Transverse colon (tissue), 4 donors: Measurements from ENCODE around the gene ANKRD33B. TPM values are rescaled to one million over a fixed set of nuclear protein-coding genes. Genes with fewer than 3 reads are reported as not detected.

Experiments used
- DNase-seq: peaks from one replicate; pipeline ENCODE4 v3.0.0-alpha.2; 2019
- H3K27ac ChIP-seq, 4 donors: fragments of 200-600 bp; sonication (generic); 2 replicates each; pipeline ENCODE4 v1.5.1; 2016 to 2018; ENCODE audit warnings: inconsistent platforms in 4 of 4
- H3K27me3 ChIP-seq: fragments of 200-600 bp; sonication (generic); 2 replicates; pipeline ENCODE4 v1.5.1; 2017; ENCODE audit warnings: inconsistent platforms
- H3K36me3 ChIP-seq, 4 donors: fragments of 200-600 bp; sonication (generic); 2 replicates each; pipeline ENCODE4 v1.5.1; 2017 to 2019; ENCODE audit warnings: inconsistent platforms in 4 of 4
- H3K4me1 ChIP-seq, 4 donors: fragments of 200-600 bp; sonication (generic); 2 replicates each; pipeline ENCODE4 v1.5.1; 2017 to 2020; ENCODE audit warnings: inconsistent platforms in 4 of 4
- H3K4me3 ChIP-seq, 4 donors: fragments of 200-600 bp; sonication (generic); 1 replicate in 1 of 4; 2 replicates in 3 of 4; pipeline versions ENCODE4 v1.5.1 to v1.6.1; 2017 to 2019; ENCODE audit warnings: inconsistent platforms in 4 of 4
- H3K9me3 ChIP-seq, 2 donors: fragments of 200-600 bp; sonication (generic); 2 replicates each; pipeline ENCODE4 v1.5.1; 2017 to 2019; ENCODE audit warnings: inconsistent platforms in 2 of 2
- CTCF ChIP-seq, 5 experiments: fragments of 200-600 bp in 3 of 5; fragments of 450-650 bp in 2 of 5; sonication (generic) in 3 of 5; IDR thresholded peaks; 1 replicate in 2 of 5; 2 replicates in 3 of 5; pipeline ENCODE4 v1.5.1; 2016 to 2017; ENCODE audit warnings: antibody characterized with exemption in 5 of 5, inconsistent platforms in 3 of 5, mild to moderate bottlenecking in 2 of 5, moderate library complexity in 1 of 5
- EP300 ChIP-seq: sonication (generic); formaldehyde crosslinking; IDR thresholded peaks from one replicate; pipeline ENCODE4 v1.6.1; 2017; ENCODE audit warnings: antibody characterized with exemption, low read depth
- POLR2A ChIP-seq: fragments of 450-650 bp; IDR thresholded peaks from one replicate; pipeline ENCODE4 v1.6.1; 2016; ENCODE audit warnings: antibody characterized with exemption, mild to moderate bottlenecking, moderate library complexity
- POLR2AphosphoS5 ChIP-seq, 3 donors: sonication (generic); formaldehyde crosslinking; IDR thresholded peaks; one replicate each; pipeline ENCODE4 v1.6.1; 2016; ENCODE audit warnings: antibody characterized with exemption in 3 of 3
- WGBS, 2 donors: methylation state at CpG; one replicate each; pipeline ENCODE4 v1.1.5; 2018; ENCODE audit warnings: low coverage in 1 of 2; 5-methylcytosine and 5-hydroxymethylcytosine counted together
- in situ Hi-C, 4 donors: fragments of 200-750 bp; cut with MboI; loops; one replicate each; pipeline versions ENCODE4 v1.15.0 to v1.15.1; 2017; ENCODE audit warnings: low sequenced_read_pairs in 3 of 4, low pct_ligation_motif_present in 1 of 4, low pct_unique_long_range_greater_than_20kb in 1 of 4
- intact Hi-C: fragments of 100-400 bp; cut with DNase I; formaldehyde crosslinking; loops from one replicate; pipeline ENCODE4 v1.15.1; 2023; ENCODE audit warnings: low total_unique reads
- total RNA-seq, 4 donors: library from RNA; depleted of rRNA; stranded (reverse); fragments of >200 nt; gene quantifications; one replicate each; pipeline ENCODE4 v1.1.0, GENCODE V29; 2016

The ANKRD33B gene
- total RNA-seq, 4 donors from 2014 or later, result 0.20 to 3.2 (median 1.4) TPM

GRCh38 chr5:10562201-10563109 lies 1.4 kb upstream of the ANKRD33B start:
- H3K9me3 ChIP-seq, result no peaks in the 10 kb centered on the region
- H3K4me3 ChIP-seq, result peak overlapping the region in 1 of 4 donors; percentile 75
- in situ Hi-C loops, result no loop called here
- 50 to 54% methylated on average over 1 to 44 of the region's 45 CpGs for WGBS, 2 donors
- H3K27me3 ChIP-seq, result peaks cover 68% of the 10 kb centered on the region
- intact Hi-C loops, result no loop called here
- H3K27ac ChIP-seq, result peak overlapping the region; percentile 65 to 73 (median 71)
- no peak for TF ChIP-seq CTCF (IDR thresholded peaks at IDR 0.05)
- no peak for DNase-seq
- no peaks in the 10 kb centered on the region for H3K36me3 ChIP-seq
- H3K4me1 ChIP-seq, result peaks cover 9 to 30% (median 20%) of the 10 kb centered on the region in 4 donors

GRCh38 chr5:10563110-10563944 lies 543 bp upstream of the ANKRD33B start:
- H3K27ac ChIP-seq, result peak overlapping the region; percentile 65 to 73 (median 71)
- in situ Hi-C loops (no loop called here), intact Hi-C loops (no loop called here)
- H3K27me3 ChIP-seq, result peaks cover 68% of the 10 kb centered on the region
- TF ChIP-seq CTCF (IDR thresholded peaks at IDR 0.05) (no peak), POLR2AphosphoS5 (IDR thresholded peaks at IDR 0.05) (no peak), EP300 (no peak), POLR2A (no peak)
- H3K4me1 ChIP-seq, result peaks cover 9 to 34% (median 20%) of the 10 kb centered on the region in 4 donors
- DNase-seq, result peak; percentile 30
- H3K36me3 ChIP-seq, result no peaks in the 10 kb centered on the region
- peak overlapping the region; percentile 23 to 75 (median 46) for H3K4me3 ChIP-seq
- no peaks in the 10 kb centered on the region for H3K9me3 ChIP-seq
- 2% methylated on average over 43 of the region's 76 CpGs; no CpG with 5 or more reads in 1 of the 2 donors for WGBS, 2 donors

GRCh38 chr5:10564838-10565784 lies 1.2 kb downstream of the ANKRD33B start:
- H3K4me3 ChIP-seq, result peak overlapping the region; percentile 32 to 75 (median 50)
- intact Hi-C loops, result no loop called here
- H3K4me1 ChIP-seq, result peaks cover 9 to 34% (median 20%) of the 10 kb centered on the region in 4 donors

GRCh38 chr5:10565785-10566542 lies 2.1 kb downstream of the ANKRD33B start:
- TF ChIP-seq EP300 (no peak), CTCF (IDR thresholded peaks at IDR 0.05) (no peak), POLR2A (no peak), POLR2AphosphoS5 (IDR thresholded peaks at IDR 0.05) (no peak)
- peaks cover 54% of the 10 kb centered on the region for H3K27me3 ChIP-seq
- H3K36me3 ChIP-seq, result no peaks in the 10 kb centered on the region
- H3K9me3 ChIP-seq, result no peaks in the 10 kb centered on the region
- H3K4me1 ChIP-seq, result peaks cover 9 to 34% (median 20%) of the 10 kb centered on the region in 4 donors
- peak overlapping the region in 3 of 4 donors; percentile 32 to 75 (median 60) for H3K4me3 ChIP-seq
- intact Hi-C loops, result no loop called here
- peak overlapping the region; percentile 17 to 70 (median 50) for H3K27ac ChIP-seq
- DNase-seq, result no peak
- in situ Hi-C loops, result no loop called here
- 49% methylated on average over 11 of the region's 11 CpGs; no CpG with 5 or more reads in 1 of the 2 donors for WGBS, 2 donors

More at GRCh38 chr5:10564838-10565784, 1.2 kb downstream of the ANKRD33B start:
- Histone ChIP-seq H3K36me3 (no peaks in the 10 kb centered on the region), H3K27ac (peak overlapping the region; percentile 60 to 73 (median 71)), H3K9me3 (no peaks in the 10 kb centered on the region), H3K27me3 (peaks cover 60% of the 10 kb centered on the region)
- DNase-seq, result no peak
- WGBS, 2 donors, result 6% methylated on average over 61 of the region's 61 CpGs; no CpG with 5 or more reads in 1 of the 2 donors
- in situ Hi-C loops, result no loop called here
- TF ChIP-seq POLR2A, result no peak
